Choroid plexus epithelial cell (primary cell): ENCODE measurements around the gene ZBTB33.

ENCODE experiments used
- DNase-seq: peaks from one replicate; pipeline ENCODE4 v3.0.0-alpha.2; 2010; ENCODE audit warnings: low read depth
- H3K4me3 ChIP-seq: 2 replicates; pipeline ENCODE4 v1.5.1; 2011; ENCODE audit warnings: low read depth, mild to moderate bottlenecking, control low read depth, low read length, moderate library complexity
- TF ChIP-seq, protein P1 (sequence below): conservative IDR thresholded peaks from 2 replicates; pipeline ENCODE4 v1.5.1; 2011; ENCODE audit warnings: low read depth, mild to moderate bottlenecking, control low read depth, inconsistent platforms, low read length, moderate library complexity

The ZBTB33 gene

DNA sequence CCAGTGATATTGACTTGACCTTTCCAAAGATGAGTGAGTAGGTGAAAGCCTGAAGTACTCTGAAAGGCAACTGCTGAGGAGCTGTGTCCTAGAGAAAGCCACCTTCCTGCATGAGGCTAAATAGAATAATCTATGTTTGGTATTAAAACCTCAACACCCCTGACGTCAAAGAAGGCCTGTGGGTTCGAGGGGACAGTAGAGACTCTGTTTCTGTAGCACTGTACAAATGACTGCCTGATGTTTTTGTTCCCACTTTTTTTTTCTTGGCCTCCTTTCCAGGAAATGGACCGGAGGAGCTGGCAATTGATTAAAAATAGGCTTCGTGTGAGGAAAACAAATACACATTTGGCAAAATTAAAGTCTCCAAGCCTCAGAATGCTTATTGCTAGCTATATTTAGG, 31.1 kb downstream of the ZBTB33 start:
- no peak for DNase-seq
- H3K4me3 ChIP-seq = no peak overlapping the region
- TF ChIP-seq, protein P1, sequence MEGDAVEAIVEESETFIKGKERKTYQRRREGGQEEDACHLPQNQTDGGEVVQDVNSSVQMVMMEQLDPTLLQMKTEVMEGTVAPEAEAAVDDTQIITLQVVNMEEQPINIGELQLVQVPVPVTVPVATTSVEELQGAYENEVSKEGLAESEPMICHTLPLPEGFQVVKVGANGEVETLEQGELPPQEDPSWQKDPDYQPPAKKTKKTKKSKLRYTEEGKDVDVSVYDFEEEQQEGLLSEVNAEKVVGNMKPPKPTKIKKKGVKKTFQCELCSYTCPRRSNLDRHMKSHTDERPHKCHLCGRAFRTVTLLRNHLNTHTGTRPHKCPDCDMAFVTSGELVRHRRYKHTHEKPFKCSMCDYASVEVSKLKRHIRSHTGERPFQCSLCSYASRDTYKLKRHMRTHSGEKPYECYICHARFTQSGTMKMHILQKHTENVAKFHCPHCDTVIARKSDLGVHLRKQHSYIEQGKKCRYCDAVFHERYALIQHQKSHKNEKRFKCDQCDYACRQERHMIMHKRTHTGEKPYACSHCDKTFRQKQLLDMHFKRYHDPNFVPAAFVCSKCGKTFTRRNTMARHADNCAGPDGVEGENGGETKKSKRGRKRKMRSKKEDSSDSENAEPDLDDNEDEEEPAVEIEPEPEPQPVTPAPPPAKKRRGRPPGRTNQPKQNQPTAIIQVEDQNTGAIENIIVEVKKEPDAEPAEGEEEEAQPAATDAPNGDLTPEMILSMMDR = no peak

DNA sequence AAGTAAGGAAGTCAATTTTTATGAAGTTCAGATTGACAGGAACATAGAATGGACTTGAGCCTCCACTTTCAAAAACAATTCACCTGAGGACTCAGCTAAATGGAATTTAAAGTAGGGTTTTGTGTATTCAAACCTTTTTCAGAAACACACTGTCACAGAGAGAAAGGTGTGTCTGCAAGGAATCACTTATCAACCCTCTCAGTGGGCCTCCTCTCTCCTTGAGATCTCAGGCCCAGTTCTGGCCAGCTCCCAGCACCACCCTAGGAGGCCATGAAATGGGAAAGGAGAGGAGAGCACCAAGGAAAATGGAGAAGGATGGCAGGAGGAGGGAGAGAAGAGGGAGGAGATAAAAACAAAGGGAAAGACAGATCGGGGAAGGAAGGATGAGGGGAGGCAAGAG, 32.1 kb downstream of the ZBTB33 start:
- TF ChIP-seq, protein P1 = no peak
- no peak overlapping the region for H3K4me3 ChIP-seq
- no peak for DNase-seq

DNA sequence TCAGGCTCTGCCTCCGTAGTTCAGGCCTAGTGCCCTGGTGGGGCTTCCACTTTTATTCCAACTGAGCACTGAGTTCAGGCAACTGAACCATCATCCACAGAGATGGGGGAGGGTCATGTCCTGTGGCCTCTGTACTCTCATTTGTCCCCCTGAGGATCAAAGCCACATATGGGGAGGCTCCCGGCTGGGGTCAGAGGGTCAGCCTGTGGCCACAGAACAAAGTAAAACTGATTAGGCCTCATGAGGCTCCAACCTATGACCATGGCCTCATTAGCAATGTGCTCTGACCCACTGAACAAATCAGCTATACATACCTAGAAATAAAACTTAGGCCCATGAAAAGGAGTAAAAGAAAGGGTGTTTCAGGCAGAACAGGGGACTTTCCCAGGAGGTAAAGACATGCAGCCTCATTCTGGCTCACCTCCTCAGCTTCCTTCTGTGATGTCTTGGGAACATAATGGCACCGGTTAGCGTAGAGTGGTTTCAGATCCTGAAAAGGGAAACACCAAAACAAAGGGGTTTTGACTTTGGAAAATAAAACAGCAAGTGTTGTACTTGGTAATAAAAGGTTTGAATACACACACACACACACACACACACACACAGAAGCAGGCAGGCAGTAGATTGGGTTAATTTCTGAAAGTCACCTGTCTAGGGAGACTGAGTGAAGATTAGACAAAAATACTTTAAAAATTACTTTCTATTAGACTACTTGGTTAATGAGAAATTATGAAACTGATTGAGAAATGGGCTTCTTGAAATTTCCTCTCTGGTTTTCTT, 36.3 kb downstream of the ZBTB33 start:
- TF ChIP-seq, protein P1 = no peak
- H3K4me3 ChIP-seq = no peak overlapping the region
- no peak for DNase-seq

DNA sequence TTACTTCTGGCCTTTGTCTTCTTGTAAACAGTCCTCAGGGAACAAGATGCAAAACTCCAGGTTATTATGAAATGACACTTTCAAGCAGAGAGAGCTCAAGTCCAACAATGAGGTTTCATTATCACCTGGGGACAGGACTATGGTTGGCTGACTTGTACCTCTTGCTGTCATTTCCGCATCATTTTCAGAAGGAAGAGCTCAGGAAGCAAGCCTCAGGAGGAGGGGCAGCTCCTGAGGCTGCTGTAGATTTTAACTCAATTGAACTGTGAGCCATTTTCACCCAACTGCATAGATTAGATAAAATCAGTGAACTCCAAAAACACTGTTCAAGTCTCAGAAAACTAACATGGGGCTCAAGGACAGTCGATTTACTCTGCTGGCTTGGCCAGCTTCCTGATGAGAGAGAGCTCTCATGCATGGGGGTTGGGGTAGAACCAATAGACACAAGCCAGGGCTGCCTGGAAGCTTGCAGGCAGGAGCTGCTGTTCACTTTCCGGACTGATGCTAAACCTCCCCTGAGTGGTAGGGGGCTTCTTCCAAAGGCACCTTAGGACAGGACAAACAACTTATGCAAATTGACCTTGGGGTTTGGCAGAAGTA, 37.0 kb downstream of the ZBTB33 start:
- TF ChIP-seq, protein P1 = no peak
- no peak for DNase-seq
- H3K4me3 ChIP-seq = no peak overlapping the region

DNA sequence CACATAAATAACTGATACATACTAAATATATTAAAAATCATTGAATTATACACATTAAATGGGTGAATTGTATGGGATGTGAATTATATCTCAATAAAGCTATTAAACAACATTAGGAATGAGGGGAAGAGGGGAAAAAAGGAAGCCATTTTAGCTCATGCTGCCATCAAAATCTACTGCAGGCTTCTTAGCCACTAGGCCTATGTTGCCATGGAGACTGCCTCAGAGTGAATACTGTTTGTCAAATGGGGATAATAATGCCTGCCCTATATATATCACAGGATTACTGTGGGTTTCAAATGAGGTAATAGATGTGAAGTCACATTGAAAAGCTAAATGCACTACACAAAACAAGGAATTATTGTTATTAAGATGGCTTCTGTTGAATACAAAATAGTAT, 39.5 kb downstream of the ZBTB33 start:
- H3K4me3 ChIP-seq = no peak overlapping the region
- TF ChIP-seq, protein P1 = no peak
- DNase-seq = no peak

DNA sequence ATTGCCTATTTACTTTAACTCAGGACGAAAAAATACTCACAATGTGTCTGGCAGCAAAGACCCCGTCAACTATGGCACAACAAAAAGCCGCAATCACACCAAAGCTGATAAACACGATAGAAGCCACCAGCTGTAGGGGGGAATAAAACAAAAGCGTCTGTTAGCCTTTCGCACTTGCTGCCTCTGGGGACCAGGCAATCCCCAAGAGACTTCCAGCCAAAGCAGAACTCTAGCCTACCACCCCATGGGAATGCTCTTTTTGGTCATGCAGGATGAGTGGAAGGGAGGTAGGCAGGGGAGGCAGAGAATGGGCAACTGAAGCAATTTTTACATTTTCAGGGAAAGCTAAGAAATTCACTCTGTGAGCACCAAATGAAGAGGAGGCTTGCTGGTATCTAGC, 40.6 kb downstream of the ZBTB33 start:
- DNase-seq = no peak
- no peak overlapping the region for H3K4me3 ChIP-seq
- TF ChIP-seq, protein P1 = no peak

DNA sequence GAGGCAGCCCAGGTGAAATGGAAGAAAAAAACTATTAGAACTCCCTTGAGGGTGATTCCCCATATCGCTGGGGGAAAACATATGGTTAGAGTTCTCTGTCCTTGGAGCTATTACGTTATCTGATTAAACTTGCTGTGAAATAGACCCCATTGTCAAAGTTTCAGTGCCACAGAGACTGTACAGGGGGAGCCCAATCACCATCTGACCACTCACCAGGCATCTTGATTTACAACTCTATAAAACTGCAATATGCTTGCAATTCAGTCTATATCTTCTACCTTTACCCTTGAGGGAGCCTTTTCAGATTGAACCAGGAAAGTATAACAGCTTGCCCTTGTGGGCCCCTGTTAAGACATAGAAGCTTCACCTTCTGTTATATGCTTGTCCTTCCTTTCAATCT, 42.4 kb downstream of the ZBTB33 start:
- DNase-seq = no peak
- no peak overlapping the region for H3K4me3 ChIP-seq
- TF ChIP-seq, protein P1 = no peak
